Astrocyte (in vitro differentiated cells and primary cell): ENCODE measurements around the gene OSCP1. TPM values are rescaled to one million over a fixed set of nuclear protein-coding genes. Genes with fewer than 3 reads are reported as not detected.

Source experiments
- DNase-seq: peaks from one replicate; pipeline ENCODE4 v3.0.0-alpha.2; 2010; ENCODE audit warnings: low read depth
- FAIRE-seq: peaks from 2 replicates; lab custom pipeline; 2011; peaks lifted over from hg19 to GRCh38; lab: Jason Lieb, UNC
- H2AFZ ChIP-seq: 2 replicates; pipeline ENCODE4 v1.6.0; 2012; ENCODE audit warnings: low read depth, low read length, inconsistent platforms
- H3K27ac ChIP-seq: 2 replicates; pipeline ENCODE4 v1.5.1; 2011; ENCODE audit warnings: low read depth, low read length, inconsistent platforms
- H3K27me3 ChIP-seq: 2 replicates; pipeline ENCODE4 v1.6.0; 2011; ENCODE audit warnings: low read length, inconsistent platforms; ENCODE audit not compliant: insufficient read depth
- H3K36me3 ChIP-seq: 2 replicates; pipeline ENCODE4 v1.5.1; 2011; ENCODE audit warnings: low read length, inconsistent platforms; ENCODE audit not compliant: insufficient read depth
- H3K4me1 ChIP-seq: 2 replicates; pipeline ENCODE4 v1.5.1; 2011; ENCODE audit warnings: low read length, inconsistent platforms; ENCODE audit not compliant: insufficient read depth
- H3K4me2 ChIP-seq: 2 replicates; pipeline ENCODE4 v1.6.0; 2012; ENCODE audit warnings: low read length, inconsistent platforms
- H3K4me3 ChIP-seq: 2 replicates; pipeline ENCODE4 v1.5.1; 2011; ENCODE audit warnings: low read depth, mild to moderate bottlenecking, low read length, inconsistent platforms; ENCODE audit not compliant: insufficient read depth
- H3K79me2 ChIP-seq: 2 replicates; pipeline ENCODE4 v1.6.0; 2012; ENCODE audit warnings: mild to moderate bottlenecking, low read length, inconsistent platforms; ENCODE audit not compliant: insufficient read depth
- H3K9ac ChIP-seq: 2 replicates; pipeline ENCODE4 v1.6.0; 2012; ENCODE audit warnings: mild to moderate bottlenecking, low read length, inconsistent platforms
- H3K9me3 ChIP-seq: 2 replicates; pipeline ENCODE4 v1.5.1; 2012; ENCODE audit warnings: low read depth, mild to moderate bottlenecking, low read length, inconsistent platforms; ENCODE audit not compliant: insufficient read depth
- H4K20me1 ChIP-seq: 2 replicates; pipeline ENCODE4 v1.6.0; 2012; ENCODE audit warnings: low read length, inconsistent platforms; ENCODE audit not compliant: insufficient read depth
- H3K27ac Mint-ChIP-seq: one replicate; pipeline ENCODE4 v1.8.0; 2021; ENCODE audit warnings: mild to moderate bottlenecking, mixed read lengths; ENCODE audit not compliant: unreplicated experiment
- H3K27me3 Mint-ChIP-seq: one replicate; pipeline ENCODE4 v1.8.0; 2021; ENCODE audit warnings: low read depth, mixed read lengths; ENCODE audit not compliant: unreplicated experiment
- H3K36me3 Mint-ChIP-seq: one replicate; pipeline ENCODE4 v1.8.0; 2021; ENCODE audit warnings: low read depth, mixed read lengths; ENCODE audit not compliant: unreplicated experiment
- H3K4me1 Mint-ChIP-seq: one replicate; pipeline ENCODE4 v1.8.0; 2021; ENCODE audit warnings: low read depth, mixed read lengths; ENCODE audit not compliant: unreplicated experiment
- H3K4me3 Mint-ChIP-seq: one replicate; pipeline ENCODE4 v1.8.0; 2021; ENCODE audit warnings: mild to moderate bottlenecking, moderate library complexity, mixed read lengths; ENCODE audit not compliant: unreplicated experiment
- H3K9me3 Mint-ChIP-seq: one replicate; pipeline ENCODE4 v1.8.0; 2021; ENCODE audit warnings: mild to moderate bottlenecking, mixed read lengths; ENCODE audit not compliant: unreplicated experiment
- CTCF ChIP-seq: IDR thresholded peaks from 2 replicates; pipeline ENCODE4 v1.5.1; 2011; ENCODE audit warnings: low read depth, mild to moderate bottlenecking, inconsistent platforms, low read length, moderate library complexity; ENCODE audit not compliant: insufficient read depth
- EZH2 ChIP-seq: IDR thresholded peaks from 2 replicates; pipeline ENCODE4 v1.6.1; 2012; ENCODE audit warnings: mild to moderate bottlenecking, low read length, inconsistent platforms; ENCODE audit not compliant: insufficient read depth
- total RNA-seq: library from RNA; stranded (reverse); gene quantifications from 2 replicates; pipeline ENCODE4 v1.2.1, GENCODE V29; 2021

OSCP1 gene
- total RNA-seq, 1 donor from 2014 or later: 6.3 TPM

DNA sequence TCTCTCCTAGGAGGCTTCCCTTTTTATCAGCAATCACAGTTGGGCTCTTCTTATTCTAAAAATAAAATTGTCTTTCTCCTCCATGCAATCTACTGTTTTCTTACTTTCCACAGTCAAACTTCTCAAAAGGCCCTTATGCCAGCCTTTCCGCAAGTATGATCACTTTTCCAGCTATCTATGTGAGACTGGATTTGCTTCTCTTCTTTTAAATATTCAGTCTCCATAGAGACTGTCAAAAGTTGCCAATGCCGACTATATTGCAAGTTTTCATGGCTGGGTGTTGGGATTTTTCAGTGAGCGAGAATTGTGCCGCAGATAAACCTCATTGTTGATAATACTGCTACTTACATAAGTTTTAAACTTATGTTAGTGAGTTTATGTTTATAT, 47.8 kb downstream of the OSCP1 start:
- DNase-seq: no peak
- Histone ChIP-seq H3K27ac (no peak overlapping the region), H3K4me1 (peaks cover 5% of the 10 kb centered on the region), H3K36me3 (no peaks in the 10 kb centered on the region), H3K4me3 (no peak overlapping the region), H4K20me1 (no peaks in the 10 kb centered on the region), H2AFZ (no peak overlapping the region), H3K79me2 (peaks cover under 1% of the 10 kb centered on the region), H3K9ac (no peak overlapping the region), H3K9me3 (no peaks in the 10 kb centered on the region), H3K4me2 (no peak overlapping the region), H3K27me3 (no peaks in the 10 kb centered on the region)
- H3K36me3 Mint-ChIP-seq: peaks cover 4% of the 10 kb centered on the region
- H3K27me3 Mint-ChIP-seq: no peaks in the 10 kb centered on the region
- no peak overlapping the region for H3K27ac Mint-ChIP-seq
- no peaks in the 10 kb centered on the region for H3K9me3 Mint-ChIP-seq
- peaks cover 10% of the 10 kb centered on the region for H3K4me1 Mint-ChIP-seq
- no peak for FAIRE-seq
- no peak for TF ChIP-seq EZH2
- H3K4me3 Mint-ChIP-seq: peak overlapping the region; percentile 61

- Histone ChIP-seq H4K20me1 (no peaks in the 10 kb centered on the region), H3K79me2 (peaks cover 7% of the 10 kb centered on the region), H3K36me3 (no peaks in the 10 kb centered on the region), H3K27ac (no peak overlapping the region), H3K4me1 (peaks cover 5% of the 10 kb centered on the region), H3K4me3 (peak overlapping the region; percentile 5), H2AFZ (peak overlapping the region; percentile 69), H3K4me2 (peak overlapping the region; percentile 36), H3K9ac (no peak overlapping the region), H3K27me3 (no peaks in the 10 kb centered on the region), H3K9me3 (no peaks in the 10 kb centered on the region)
- Mint-ChIP-seq H3K9me3 (no peaks in the 10 kb centered on the region), H3K27me3 (no peaks in the 10 kb centered on the region), H3K36me3 (peaks cover 2% of the 10 kb centered on the region), H3K4me3 (peak overlapping the region; percentile 85), H3K27ac (peak overlapping the region; percentile 86), H3K4me1 (peaks cover 15% of the 10 kb centered on the region)
- TF ChIP-seq CTCF: no peak
- TF ChIP-seq EZH2: no peak
- no peak for FAIRE-seq
- no peak for DNase-seq
Observed at GRCh38 chr1:36401602-36402503, 48.4 kb downstream of the OSCP1 start.

DNA sequence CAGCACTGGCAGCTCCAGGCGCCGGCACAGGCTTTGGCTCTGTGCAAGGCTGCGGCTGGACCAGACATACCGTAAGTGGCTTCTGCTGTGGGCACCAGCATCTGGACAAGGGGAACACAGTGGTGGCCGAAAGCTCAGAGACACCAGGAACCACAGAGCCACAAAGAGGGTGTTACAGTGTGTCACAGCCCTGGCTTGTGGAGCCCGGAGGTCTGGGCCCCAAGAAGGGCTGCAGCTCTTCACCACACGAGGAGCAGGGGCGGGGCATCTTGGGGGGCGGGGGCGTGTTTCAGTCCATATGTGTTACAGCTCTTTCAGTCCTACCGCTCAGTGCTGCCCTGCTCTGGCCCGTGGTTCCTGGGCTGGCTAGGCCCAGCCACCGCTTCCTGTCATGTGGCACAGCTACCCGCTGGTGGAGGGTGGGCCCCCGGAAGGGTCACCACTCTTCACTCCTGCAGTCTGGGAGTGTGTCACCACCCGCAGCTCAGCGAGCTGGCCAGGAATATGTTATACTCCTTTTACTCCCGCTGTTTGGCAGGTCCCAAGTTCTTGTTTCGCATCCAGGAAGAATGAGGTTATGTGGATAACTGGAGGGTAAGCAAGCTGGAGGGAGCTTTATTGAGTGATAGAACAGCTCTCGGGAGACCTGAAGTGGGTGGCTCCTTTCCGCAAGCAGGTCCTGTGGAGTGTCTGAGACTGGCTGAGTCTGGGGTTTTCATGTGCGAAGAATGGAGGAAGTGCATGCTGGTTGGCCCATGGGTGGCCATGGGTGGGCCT, 49.2 kb downstream of the OSCP1 start:
- Histone ChIP-seq H3K27me3 (no peaks in the 10 kb centered on the region), H2AFZ (peak overlapping the region; percentile 69), H3K27ac (no peak overlapping the region), H4K20me1 (no peaks in the 10 kb centered on the region), H3K4me1 (peaks cover 10% of the 10 kb centered on the region), H3K4me2 (peak overlapping the region; percentile 36), H3K9ac (no peak overlapping the region), H3K79me2 (peaks cover 15% of the 10 kb centered on the region), H3K36me3 (no peaks in the 10 kb centered on the region), H3K9me3 (no peaks in the 10 kb centered on the region), H3K4me3 (peak overlapping the region; percentile 5)
- TF ChIP-seq EZH2: no peak
- H3K27me3 Mint-ChIP-seq: no peaks in the 10 kb centered on the region
- H3K27ac Mint-ChIP-seq: peak overlapping the region; percentile 86
- peak overlapping the region; percentile 85 for H3K4me3 Mint-ChIP-seq
- peaks cover 19% of the 10 kb centered on the region for H3K4me1 Mint-ChIP-seq
- H3K36me3 Mint-ChIP-seq: peaks cover 2% of the 10 kb centered on the region
- H3K9me3 Mint-ChIP-seq: no peaks in the 10 kb centered on the region
- no peak for DNase-seq
- no peak for FAIRE-seq
